IMR-90 (cell line): ENCODE results near the gene STAC2.

ENCODE experiments used
- MXI1 ChIP-seq: IDR thresholded peaks from 2 replicates; pipeline ENCODE4 v1.6.1; 2012; ENCODE audit warnings: low read depth, mild to moderate bottlenecking, low read length, moderate library complexity, borderline replicate concordance
- POLR2A ChIP-seq: IDR thresholded peaks from 2 replicates; pipeline ENCODE4 v1.6.1; 2012; ENCODE audit warnings: mild to moderate bottlenecking, low read depth, low read length
- RCOR1 ChIP-seq: IDR thresholded peaks from 2 replicates; pipeline ENCODE4 v1.6.1; 2012; ENCODE audit warnings: mild to moderate bottlenecking, low read length, improper control_type of control experiment; ENCODE audit not compliant: insufficient replicate concordance
- TF ChIP-seq, protein P1 (sequence below): conservative IDR thresholded peaks from 2 replicates; pipeline ENCODE4 v1.5.1; 2012; ENCODE audit warnings: mild to moderate bottlenecking, low read depth, low read length, improper control_type of control experiment

DNA sequence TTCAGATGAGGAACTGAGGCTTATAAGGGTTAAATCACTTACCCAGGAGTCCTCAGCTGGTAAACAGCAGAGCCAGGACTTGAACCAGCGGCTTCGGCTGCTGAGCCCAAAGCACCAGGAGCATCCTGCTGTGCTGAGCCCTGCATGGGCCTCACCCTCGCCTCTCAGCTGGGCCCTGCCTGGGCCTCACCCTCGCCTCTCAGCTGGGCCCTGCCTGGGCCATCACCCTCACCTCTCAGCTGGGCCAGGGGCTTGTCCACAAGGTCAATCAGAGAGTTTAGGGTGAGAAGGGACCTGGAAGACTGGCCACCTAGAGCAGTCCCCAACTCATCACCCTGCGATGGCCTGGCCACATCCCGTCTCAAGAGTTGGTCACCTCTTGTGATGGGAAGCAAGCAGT, 4.2 kb downstream of the STAC2 start:
- TF ChIP-seq, protein P1, sequence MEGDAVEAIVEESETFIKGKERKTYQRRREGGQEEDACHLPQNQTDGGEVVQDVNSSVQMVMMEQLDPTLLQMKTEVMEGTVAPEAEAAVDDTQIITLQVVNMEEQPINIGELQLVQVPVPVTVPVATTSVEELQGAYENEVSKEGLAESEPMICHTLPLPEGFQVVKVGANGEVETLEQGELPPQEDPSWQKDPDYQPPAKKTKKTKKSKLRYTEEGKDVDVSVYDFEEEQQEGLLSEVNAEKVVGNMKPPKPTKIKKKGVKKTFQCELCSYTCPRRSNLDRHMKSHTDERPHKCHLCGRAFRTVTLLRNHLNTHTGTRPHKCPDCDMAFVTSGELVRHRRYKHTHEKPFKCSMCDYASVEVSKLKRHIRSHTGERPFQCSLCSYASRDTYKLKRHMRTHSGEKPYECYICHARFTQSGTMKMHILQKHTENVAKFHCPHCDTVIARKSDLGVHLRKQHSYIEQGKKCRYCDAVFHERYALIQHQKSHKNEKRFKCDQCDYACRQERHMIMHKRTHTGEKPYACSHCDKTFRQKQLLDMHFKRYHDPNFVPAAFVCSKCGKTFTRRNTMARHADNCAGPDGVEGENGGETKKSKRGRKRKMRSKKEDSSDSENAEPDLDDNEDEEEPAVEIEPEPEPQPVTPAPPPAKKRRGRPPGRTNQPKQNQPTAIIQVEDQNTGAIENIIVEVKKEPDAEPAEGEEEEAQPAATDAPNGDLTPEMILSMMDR, result no peak
- TF ChIP-seq MXI1 (no peak), RCOR1 (no peak), POLR2A (no peak)
